Loucy (cell line): ENCODE measurements around the gene TMEM41A.

ENCODE experiments used
- EZH2phosphoT487 ChIP-seq: fragments of 200-600 bp; IDR thresholded peaks from 2 replicates; pipeline ENCODE4 v1.6.1; 2018; ENCODE audit warnings: antibody characterized with exemption, mild to moderate bottlenecking, moderate library complexity, borderline replicate concordance
- TF ChIP-seq, protein P1 (sequence below): fragments of 200-600 bp; sonication (generic); conservative IDR thresholded peaks from 2 replicates; pipeline ENCODE4 v1.5.1; 2014; ENCODE audit warnings: mild to moderate bottlenecking, antibody characterized with exemption, low read length

DNA sequence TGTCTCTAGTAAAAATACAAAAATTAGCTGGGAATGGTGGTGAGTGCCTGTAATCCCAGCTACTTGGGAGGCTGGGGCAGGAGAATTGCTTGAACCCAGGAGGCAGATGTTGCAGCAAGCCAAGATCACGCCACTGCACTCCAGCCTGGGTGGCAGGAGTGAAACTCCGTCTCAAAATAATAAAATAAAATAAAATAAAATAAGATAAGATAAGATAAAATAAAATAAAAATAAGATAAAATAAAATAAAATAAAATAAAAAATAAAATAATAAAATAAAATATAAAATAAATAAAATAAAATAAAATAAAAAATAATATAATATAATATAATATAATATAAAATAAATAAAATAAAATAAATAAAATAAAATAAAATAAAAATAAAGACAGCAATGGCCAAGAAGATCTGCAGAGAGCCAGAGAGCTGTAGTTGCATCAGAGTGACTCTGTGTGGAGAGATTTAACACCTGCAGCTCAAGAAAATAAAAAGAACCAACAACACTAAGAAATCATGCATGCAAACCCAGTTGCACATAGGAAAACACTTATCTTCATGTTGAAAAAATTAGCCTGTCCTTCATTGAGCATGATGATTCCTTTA is 27.6 kb upstream of the TMEM41A start:
- TF ChIP-seq, protein P1, sequence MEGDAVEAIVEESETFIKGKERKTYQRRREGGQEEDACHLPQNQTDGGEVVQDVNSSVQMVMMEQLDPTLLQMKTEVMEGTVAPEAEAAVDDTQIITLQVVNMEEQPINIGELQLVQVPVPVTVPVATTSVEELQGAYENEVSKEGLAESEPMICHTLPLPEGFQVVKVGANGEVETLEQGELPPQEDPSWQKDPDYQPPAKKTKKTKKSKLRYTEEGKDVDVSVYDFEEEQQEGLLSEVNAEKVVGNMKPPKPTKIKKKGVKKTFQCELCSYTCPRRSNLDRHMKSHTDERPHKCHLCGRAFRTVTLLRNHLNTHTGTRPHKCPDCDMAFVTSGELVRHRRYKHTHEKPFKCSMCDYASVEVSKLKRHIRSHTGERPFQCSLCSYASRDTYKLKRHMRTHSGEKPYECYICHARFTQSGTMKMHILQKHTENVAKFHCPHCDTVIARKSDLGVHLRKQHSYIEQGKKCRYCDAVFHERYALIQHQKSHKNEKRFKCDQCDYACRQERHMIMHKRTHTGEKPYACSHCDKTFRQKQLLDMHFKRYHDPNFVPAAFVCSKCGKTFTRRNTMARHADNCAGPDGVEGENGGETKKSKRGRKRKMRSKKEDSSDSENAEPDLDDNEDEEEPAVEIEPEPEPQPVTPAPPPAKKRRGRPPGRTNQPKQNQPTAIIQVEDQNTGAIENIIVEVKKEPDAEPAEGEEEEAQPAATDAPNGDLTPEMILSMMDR, result no peak
- TF ChIP-seq EZH2phosphoT487, result no peak
